Measurements from ENCODE around the gene ARL4D. TPM values are rescaled to one million over a fixed set of nuclear protein-coding genes. Genes with fewer than 3 reads are reported as not detected.

Gene ARL4D
- total RNA-seq, 1 donor from 2014 or later = 100 TPM

- Mint-ChIP-seq H3K9me3 (ENCODE audit: unreplicated experiment) (peaks cover 1% of the 10 kb centered on the region), H3K4me3 (ENCODE audit: unreplicated experiment) (no peak overlapping the region), H3K4me1 (ENCODE audit: low read depth, unreplicated experiment) (peaks cover 30% of the 10 kb centered on the region), H3K27me3 (ENCODE audit: unreplicated experiment) (peaks cover 4% of the 10 kb centered on the region), H3K27ac (ENCODE audit: unreplicated experiment) (peak overlapping the region; percentile 50), H3K36me3 (ENCODE audit: unreplicated experiment) (no peaks in the 10 kb centered on the region)
- TF ChIP-seq CTCF (IDR thresholded peaks at IDR 0.05; ENCODE audit: partially characterized antibody, unreplicated experiment) = no peak
- no peak for DNase-seq
Measured at GRCh38 chr17:43410557-43411368, 12.0 kb downstream of the ARL4D start.

GRCh38 chr17:43411369-43411677 lies 12.5 kb downstream of the ARL4D start:
- Mint-ChIP-seq H3K27ac (ENCODE audit: unreplicated experiment) (no peak overlapping the region), H3K27me3 (ENCODE audit: unreplicated experiment) (peaks cover 4% of the 10 kb centered on the region)

GRCh38 chr17:43411749-43412148 lies 13.0 kb downstream of the ARL4D start:
- DNase-seq = no peak
- no peak for TF ChIP-seq CTCF (IDR thresholded peaks at IDR 0.05; ENCODE audit: partially characterized antibody, unreplicated experiment)
- Mint-ChIP-seq H3K27ac (ENCODE audit: unreplicated experiment) (no peak overlapping the region), H3K36me3 (ENCODE audit: unreplicated experiment) (no peaks in the 10 kb centered on the region), H3K27me3 (ENCODE audit: unreplicated experiment) (peaks cover 4% of the 10 kb centered on the region), H3K9me3 (ENCODE audit: unreplicated experiment) (peaks cover 1% of the 10 kb centered on the region), H3K4me3 (ENCODE audit: unreplicated experiment) (no peak overlapping the region), H3K4me1 (ENCODE audit: low read depth, unreplicated experiment) (peaks cover 26% of the 10 kb centered on the region)

More at GRCh38 chr17:43411369-43411677, 12.5 kb downstream of the ARL4D start:
- TF ChIP-seq CTCF (IDR thresholded peaks at IDR 0.05; ENCODE audit: partially characterized antibody, unreplicated experiment) = no peak
- H3K4me3 Mint-ChIP-seq (ENCODE audit: unreplicated experiment) = no peak overlapping the region
- no peak for DNase-seq
- no peaks in the 10 kb centered on the region for H3K36me3 Mint-ChIP-seq (ENCODE audit: unreplicated experiment)
- H3K4me1 Mint-ChIP-seq (ENCODE audit: low read depth, unreplicated experiment) = peaks cover 28% of the 10 kb centered on the region
- H3K9me3 Mint-ChIP-seq (ENCODE audit: unreplicated experiment) = peaks cover 1% of the 10 kb centered on the region

- peaks cover 25% of the 10 kb centered on the region for H3K4me1 Mint-ChIP-seq (ENCODE audit: low read depth, unreplicated experiment)
- no peaks in the 10 kb centered on the region for H3K36me3 Mint-ChIP-seq (ENCODE audit: unreplicated experiment)
- no peak for DNase-seq
- H3K9me3 Mint-ChIP-seq (ENCODE audit: unreplicated experiment) = peaks cover 1% of the 10 kb centered on the region
- peaks cover 4% of the 10 kb centered on the region for H3K27me3 Mint-ChIP-seq (ENCODE audit: unreplicated experiment)
- peak overlapping the region; percentile 38 for H3K4me3 Mint-ChIP-seq (ENCODE audit: unreplicated experiment)
- peak overlapping the region; percentile 8 for H3K27ac Mint-ChIP-seq (ENCODE audit: unreplicated experiment)
- TF ChIP-seq CTCF (IDR thresholded peaks at IDR 0.05; ENCODE audit: partially characterized antibody, unreplicated experiment) = no peak
Measured at GRCh38 chr17:43412166-43412565, 13.4 kb downstream of the ARL4D start.

All from glutamatergic neuron (in vitro differentiated cells).